Lung (tissue), 12 donors: ENCODE data around the gene TMEM253. TPM values are rescaled to one million over a fixed set of nuclear protein-coding genes. Genes with fewer than 3 reads are reported as not detected.

ENCODE experiments used
- ATAC-seq: fragments of 200-7000 bp; cut with Tn5 transposase; one replicate; pipeline ENCODE4 v1.9.1; 2020; ENCODE audit warnings: moderate number of reproducible peaks; ENCODE audit not compliant: insufficient read depth, low FRiP score
- DNase-seq, 3 donors: peaks; one replicate each; pipeline ENCODE4 v3.0.0-alpha.2; 2013 to 2017
- H3K27ac ChIP-seq, 2 donors: one replicate each; pipeline ENCODE4 v1.5.1; 2013; ENCODE audit warnings: mild to moderate bottlenecking in 2 of 2, moderate library complexity in 2 of 2, control low read depth in 1 of 2, inconsistent platforms in 1 of 2, low read depth in 1 of 2, low read length in 1 of 2
- H3K27me3 ChIP-seq, 3 donors: one replicate each; pipeline ENCODE4 v1.5.1; 2013; ENCODE audit warnings: low read length in 2 of 3; ENCODE audit not compliant: control insufficient read depth in 3 of 3, insufficient read depth in 3 of 3
- H3K36me3 ChIP-seq, 4 donors: one replicate each; pipeline ENCODE4 v1.5.1; 2013; ENCODE audit warnings: low read length in 4 of 4, mild to moderate bottlenecking in 1 of 4, moderate library complexity in 1 of 4; ENCODE audit not compliant: control insufficient read depth in 4 of 4, insufficient read depth in 4 of 4
- H3K4me1 ChIP-seq, 5 donors: one replicate each; pipeline ENCODE4 v1.5.1; 2013; ENCODE audit warnings: low read length in 5 of 5, mild to moderate bottlenecking in 2 of 5, moderate library complexity in 1 of 5; ENCODE audit not compliant: control insufficient read depth in 5 of 5, insufficient read depth in 5 of 5
- H3K4me3 ChIP-seq: one replicate; pipeline ENCODE4 v1.5.1; 2013; ENCODE audit warnings: mild to moderate bottlenecking, control low read depth, moderate library complexity
- H3K9ac ChIP-seq, 2 donors: one replicate each; pipeline ENCODE4 v1.5.1; 2013; ENCODE audit warnings: low read length in 2 of 2, control low read depth in 1 of 2; ENCODE audit not compliant: insufficient read depth in 1 of 2
- H3K9me3 ChIP-seq, 4 donors: one replicate each; pipeline ENCODE4 v1.5.1; 2013; ENCODE audit warnings: low read length in 3 of 4, mild to moderate bottlenecking in 1 of 4, moderate library complexity in 1 of 4; ENCODE audit not compliant: control insufficient read depth in 4 of 4, insufficient read depth in 3 of 4
- WGBS, 2 donors: extraction: QIAGEN DNeasy Blood & Tissue Kit; methylation state at CpG; one replicate each; pipeline ENCODE4 v1.1.7; 2013; 5-methylcytosine and 5-hydroxymethylcytosine counted together
- polyA plus RNA-seq, 2 donors: library from polyadenylated mRNA; stranded (reverse); fragments of 200-250 nt; gene quantifications; one replicate each; pipeline ENCODE4 v1.2.1, GENCODE V29; 2013
- total RNA-seq, 2 donors: library from RNA; depleted of rRNA in 1 of 2; stranded (reverse); fragments of >200 nt in 1 of 2; gene quantifications; one replicate each; pipeline ENCODE4 v1.2.1, GENCODE V29; 2014 to 2021
- TF ChIP-seq, protein P1 (sequence below): IDR thresholded peaks from 2 replicates; pipeline ENCODE4 v1.5.1; 2012; ENCODE audit warnings: mild to moderate bottlenecking; ENCODE audit errors: control extremely low read depth, extremely low read depth
- donor health status: control.
- donor health status: control.
- donor health status: Bipolar disorder and iron deficiency.
- donor health status: healthy.
- donor health status: DM: yes; HTN: yes; CAD: no.

TMEM253 gene
- total and polyA plus RNA-seq, 4 donors = 0.20 to 0.52 (median 0.34) TPM

DNA sequence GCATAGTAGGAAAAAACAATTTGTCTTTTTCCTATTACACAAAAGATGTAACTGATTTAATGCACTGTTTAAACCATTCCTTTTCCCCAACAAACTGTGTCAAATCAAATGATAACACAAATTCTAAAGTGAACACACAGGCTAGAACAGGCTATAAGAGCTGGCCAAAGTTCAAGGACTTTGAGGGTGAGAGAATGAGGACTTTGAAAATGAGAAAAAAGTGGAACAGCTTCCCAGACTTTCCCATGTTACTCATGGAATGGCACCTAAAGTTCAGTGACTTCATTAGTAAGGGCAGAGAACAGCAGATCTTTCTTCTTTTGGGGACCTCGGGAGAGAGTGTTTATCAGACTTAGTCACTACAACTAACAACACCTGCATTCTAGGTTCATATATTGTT lies 22.6 kb downstream of the TMEM253 start:
- ATAC-seq (no peak), DNase-seq (no peak)
- TF ChIP-seq, protein P1, sequence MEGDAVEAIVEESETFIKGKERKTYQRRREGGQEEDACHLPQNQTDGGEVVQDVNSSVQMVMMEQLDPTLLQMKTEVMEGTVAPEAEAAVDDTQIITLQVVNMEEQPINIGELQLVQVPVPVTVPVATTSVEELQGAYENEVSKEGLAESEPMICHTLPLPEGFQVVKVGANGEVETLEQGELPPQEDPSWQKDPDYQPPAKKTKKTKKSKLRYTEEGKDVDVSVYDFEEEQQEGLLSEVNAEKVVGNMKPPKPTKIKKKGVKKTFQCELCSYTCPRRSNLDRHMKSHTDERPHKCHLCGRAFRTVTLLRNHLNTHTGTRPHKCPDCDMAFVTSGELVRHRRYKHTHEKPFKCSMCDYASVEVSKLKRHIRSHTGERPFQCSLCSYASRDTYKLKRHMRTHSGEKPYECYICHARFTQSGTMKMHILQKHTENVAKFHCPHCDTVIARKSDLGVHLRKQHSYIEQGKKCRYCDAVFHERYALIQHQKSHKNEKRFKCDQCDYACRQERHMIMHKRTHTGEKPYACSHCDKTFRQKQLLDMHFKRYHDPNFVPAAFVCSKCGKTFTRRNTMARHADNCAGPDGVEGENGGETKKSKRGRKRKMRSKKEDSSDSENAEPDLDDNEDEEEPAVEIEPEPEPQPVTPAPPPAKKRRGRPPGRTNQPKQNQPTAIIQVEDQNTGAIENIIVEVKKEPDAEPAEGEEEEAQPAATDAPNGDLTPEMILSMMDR = no peak
- Histone ChIP-seq H3K4me3 (no peak overlapping the region), H3K4me1 (no peaks in the 10 kb centered on the region), H3K9me3 (peaks cover 0 to 2% (median 0%) of the 10 kb centered on the region in 4 donors), H3K27me3 (no peaks in the 10 kb centered on the region), H3K9ac (no peak overlapping the region), H3K36me3 (no peaks in the 10 kb centered on the region), H3K27ac (no peak overlapping the region)
- 74 to 94% methylated on average over 1 of the region's 1 CpG for WGBS, 2 donors

DNA sequence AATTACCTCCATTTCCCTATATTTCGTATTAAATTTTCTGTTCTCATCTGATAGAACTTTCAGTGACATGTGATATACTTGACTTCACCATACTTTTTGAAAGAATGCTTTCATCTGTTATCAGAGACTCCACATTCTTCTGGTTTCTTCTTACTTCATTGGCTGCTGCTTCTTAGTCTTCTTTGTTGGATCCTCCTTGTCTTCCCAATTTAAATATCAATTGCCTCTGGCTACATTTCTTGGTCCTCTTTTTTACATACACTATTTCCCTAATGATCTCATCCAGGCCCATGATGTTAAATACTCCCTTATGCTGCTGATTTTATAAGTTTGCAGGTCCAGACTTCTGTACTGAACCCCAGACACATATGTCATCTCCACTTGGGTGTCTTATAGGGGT lies 33.0 kb downstream of the TMEM253 start:
- no peaks in the 10 kb centered on the region for H3K27me3 ChIP-seq
- no peaks in the 10 kb centered on the region for H3K9me3 ChIP-seq
- WGBS, 2 donors = 46 to 63% methylated on average over 1 of the region's 1 CpG
- ATAC-seq (no peak), DNase-seq (no peak)
- no peak overlapping the region for H3K4me3 ChIP-seq
- H3K27ac ChIP-seq = no peak overlapping the region
- no peaks in the 10 kb centered on the region for H3K4me1 ChIP-seq
- no peaks in the 10 kb centered on the region for H3K36me3 ChIP-seq
- TF ChIP-seq, protein P1 = no peak
- no peak overlapping the region for H3K9ac ChIP-seq

DNA sequence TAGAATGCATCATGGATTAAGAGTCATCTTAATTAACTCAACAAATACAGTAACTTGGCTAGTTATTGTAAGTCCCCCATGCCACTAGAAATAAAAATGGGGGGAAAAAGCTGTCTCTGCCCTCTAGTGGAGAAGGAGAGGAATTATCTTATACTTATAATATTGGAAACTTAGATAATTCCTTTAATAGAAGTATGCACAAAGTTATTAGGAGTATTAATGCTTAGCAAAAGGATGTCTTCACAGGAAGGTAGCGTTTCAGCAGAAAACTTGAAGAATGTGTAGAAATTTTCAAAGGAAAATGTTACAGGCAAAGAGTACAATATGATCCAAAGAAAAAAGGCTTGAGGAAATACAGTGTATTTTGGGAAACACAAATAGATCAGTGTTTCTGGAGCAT lies 35.2 kb downstream of the TMEM253 start:
- no peaks in the 10 kb centered on the region for H3K36me3 ChIP-seq
- no peaks in the 10 kb centered on the region for H3K4me1 ChIP-seq
- no peak overlapping the region for H3K9ac ChIP-seq
- DNase-seq = peak in 2 of 3 donors; percentile 3 to 7
- H3K4me3 ChIP-seq = no peak overlapping the region
- no peak overlapping the region for H3K27ac ChIP-seq
- 13 to 23% methylated on average over 1 of the region's 1 CpG for WGBS, 2 donors
- no peaks in the 10 kb centered on the region for H3K27me3 ChIP-seq
- TF ChIP-seq, protein P1 = peak; percentile 25
- ATAC-seq = no peak
- no peaks in the 10 kb centered on the region for H3K9me3 ChIP-seq

DNA sequence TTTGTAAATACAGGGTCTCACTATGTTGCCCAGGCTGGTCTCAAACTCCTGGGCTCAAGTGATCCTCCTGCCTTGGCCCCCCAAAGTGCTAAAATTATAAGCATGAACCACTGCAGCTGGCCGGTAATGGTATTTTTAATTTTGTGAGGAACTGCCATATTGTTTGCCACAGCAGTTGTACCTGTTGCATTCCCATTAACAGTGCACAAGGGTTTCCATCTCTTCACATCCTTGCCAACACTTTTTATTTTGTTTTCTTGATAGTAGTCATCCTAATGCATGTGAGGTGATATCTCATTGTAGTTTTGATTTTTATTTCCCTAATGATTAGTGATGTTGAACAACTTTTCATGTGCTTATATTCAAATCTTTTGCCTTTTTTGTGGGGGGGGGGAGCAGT lies 41.5 kb downstream of the TMEM253 start:
- no peak overlapping the region for H3K4me3 ChIP-seq
- DNase-seq (no peak), ATAC-seq (no peak)
- no peak overlapping the region for H3K27ac ChIP-seq
- no peak overlapping the region for H3K9ac ChIP-seq
- TF ChIP-seq, protein P1 = no peak
- H3K27me3 ChIP-seq = no peaks in the 10 kb centered on the region
- H3K36me3 ChIP-seq = no peaks in the 10 kb centered on the region
- H3K9me3 ChIP-seq = no peaks in the 10 kb centered on the region
- H3K4me1 ChIP-seq = no peaks in the 10 kb centered on the region
- WGBS, 2 donors = 93 to 95% methylated on average over 1 of the region's 1 CpG
